Activated CD4-positive, alpha-beta T cell treated with anti-CD3 and anti-CD28 coated beads, Interleukin-2, Interleukin-4, amounts not matched to agents 100 ng/mL and 50 ng/mL, durations not matched to agents 16 hours and 8 hours (primary cell): ENCODE measurements around the gene CTTNBP2.

Source experiments
- DNase-seq: peaks from one replicate; pipeline ENCODE4 v3.0.0-alpha.2; 2020; ENCODE audit warnings: low spot score

Gene CTTNBP2

GRCh38 chr7:117871778-117872538 is 1.3 kb downstream of the CTTNBP2 start:
- no peak for DNase-seq

DNA sequence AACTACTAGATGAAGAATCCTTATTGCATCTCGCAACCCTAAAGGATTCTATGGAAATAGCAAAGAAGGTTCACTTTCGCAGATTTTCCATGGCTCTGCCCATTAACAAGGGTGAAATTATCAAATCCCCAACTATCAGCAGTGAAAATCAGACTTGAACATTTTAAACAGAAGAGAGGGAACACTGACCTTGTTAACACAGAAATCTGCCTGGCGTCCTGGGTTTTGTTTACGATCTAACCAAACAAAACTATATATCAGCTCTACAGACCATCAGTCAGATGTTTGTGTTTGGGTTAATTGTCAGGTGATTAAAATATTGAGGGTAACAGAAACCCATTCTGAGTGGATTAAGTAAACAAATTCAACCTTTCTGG is 1.9 kb downstream of the CTTNBP2 start:
- no peak for DNase-seq

GRCh38 chr7:117870448-117871130 is 2.7 kb downstream of the CTTNBP2 start:
- no peak for DNase-seq

DNA sequence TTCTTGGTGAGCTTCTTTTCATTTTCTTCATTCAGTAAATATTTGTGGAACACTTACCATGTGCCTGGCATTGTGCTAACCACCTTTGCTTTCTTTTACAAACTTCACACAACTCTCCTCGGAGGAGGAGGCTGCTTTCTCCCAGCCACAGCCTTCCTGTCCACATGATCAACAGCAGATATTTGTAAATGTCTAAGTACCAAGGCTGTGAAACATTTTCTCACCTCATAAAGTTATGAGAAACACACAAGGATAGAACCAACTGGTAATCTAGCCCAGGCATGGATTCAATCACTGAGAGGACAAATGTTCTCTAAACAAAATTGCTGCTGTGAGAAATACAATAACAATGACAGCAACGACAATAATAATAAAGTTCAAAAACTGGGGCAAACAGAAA is 3.9 kb downstream of the CTTNBP2 start:
- no peak for DNase-seq

DNA sequence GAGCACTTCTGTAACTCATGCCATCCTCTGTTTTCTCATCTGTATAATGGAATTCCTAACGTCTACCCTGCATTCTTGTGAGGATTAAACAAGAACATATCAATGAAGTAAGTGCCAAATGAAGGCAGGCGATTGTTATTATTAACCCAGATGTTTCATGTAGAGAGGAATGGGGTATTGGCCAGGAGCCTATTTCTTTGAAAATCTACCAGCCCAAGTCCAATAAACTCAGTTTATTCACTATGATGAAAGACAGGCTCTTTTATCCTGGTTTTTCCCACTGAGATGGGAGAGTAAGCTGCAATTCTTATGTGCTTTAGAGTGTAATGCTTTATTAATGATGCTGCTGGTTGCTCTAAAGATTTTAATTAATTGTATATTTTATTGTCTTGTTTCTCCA is 9.6 kb downstream of the CTTNBP2 start:
- no peak for DNase-seq

- DNase-seq, result no peak
Measured at GRCh38 chr7:117862378-117862777, 10.9 kb downstream of the CTTNBP2 start.

- no peak for DNase-seq
Measured at GRCh38 chr7:117859246-117859812, 13.9 kb downstream of the CTTNBP2 start.

DNA sequence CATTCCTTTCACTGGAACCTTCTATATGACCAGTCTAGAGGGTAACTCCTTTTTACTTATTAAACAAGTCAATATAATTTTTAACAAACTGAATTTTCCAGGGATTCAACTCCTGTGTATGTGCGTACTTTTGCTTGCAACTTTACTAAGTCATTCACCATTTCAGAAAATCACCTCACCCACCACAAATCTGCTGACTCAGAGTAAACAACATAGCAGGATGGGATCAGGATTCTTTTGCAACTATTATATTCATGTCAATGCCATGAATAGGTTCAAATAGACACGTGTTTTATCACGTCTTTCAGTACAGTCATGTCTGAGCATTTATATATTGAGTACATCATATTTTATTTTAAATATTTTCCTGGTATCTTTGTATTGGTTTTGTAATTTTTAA is 14.5 kb downstream of the CTTNBP2 start:
- DNase-seq, result no peak

- DNase-seq, result no peak
Measured at GRCh38 chr7:117857718-117858117, 15.5 kb downstream of the CTTNBP2 start.

DNA sequence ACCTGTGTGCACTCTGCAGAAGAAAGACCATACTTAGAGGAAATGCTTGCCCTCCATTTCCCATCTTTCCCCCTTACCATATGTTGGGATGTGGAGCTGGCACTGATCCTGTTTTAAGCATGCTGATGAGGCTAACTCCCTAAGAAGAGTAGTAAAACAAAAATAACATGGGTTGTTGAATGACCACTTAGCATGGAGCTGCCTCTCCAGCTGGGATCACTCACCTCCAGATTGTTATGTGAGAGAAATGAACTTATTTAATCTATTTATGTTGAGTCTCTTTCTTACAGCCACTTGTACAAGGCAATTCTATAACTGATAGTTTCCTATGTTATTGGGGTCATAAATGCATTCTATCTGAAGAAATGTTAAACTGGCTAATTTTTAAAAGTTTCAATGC is 17.0 kb downstream of the CTTNBP2 start:
- DNase-seq, result no peak

DNA sequence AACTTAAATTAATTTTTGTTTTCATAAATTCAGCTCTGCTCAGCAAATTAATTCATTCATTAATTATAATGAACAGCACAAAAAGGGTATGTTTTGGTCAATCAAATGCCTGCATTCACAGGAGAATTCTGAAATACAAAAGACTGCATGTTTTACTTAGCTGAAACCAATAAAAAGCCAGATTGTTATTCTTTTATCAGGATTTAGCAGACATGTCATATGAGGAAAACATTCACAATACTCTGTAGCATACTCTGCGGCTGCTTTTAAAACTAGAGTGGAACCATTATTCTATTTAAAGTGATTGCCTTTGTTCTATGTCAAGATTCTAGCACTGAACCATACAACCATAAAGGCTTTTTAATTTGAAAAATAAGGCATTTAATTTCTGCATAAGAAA is 19.1 kb downstream of the CTTNBP2 start:
- no peak for DNase-seq

- DNase-seq, result no peak
Measured at GRCh38 chr7:117848941-117849340, 24.3 kb downstream of the CTTNBP2 start.

- DNase-seq, result no peak
Measured at GRCh38 chr7:117844678-117845077, 28.6 kb downstream of the CTTNBP2 start.

GRCh38 chr7:117841611-117842010 is 31.6 kb downstream of the CTTNBP2 start:
- DNase-seq, result no peak

DNA sequence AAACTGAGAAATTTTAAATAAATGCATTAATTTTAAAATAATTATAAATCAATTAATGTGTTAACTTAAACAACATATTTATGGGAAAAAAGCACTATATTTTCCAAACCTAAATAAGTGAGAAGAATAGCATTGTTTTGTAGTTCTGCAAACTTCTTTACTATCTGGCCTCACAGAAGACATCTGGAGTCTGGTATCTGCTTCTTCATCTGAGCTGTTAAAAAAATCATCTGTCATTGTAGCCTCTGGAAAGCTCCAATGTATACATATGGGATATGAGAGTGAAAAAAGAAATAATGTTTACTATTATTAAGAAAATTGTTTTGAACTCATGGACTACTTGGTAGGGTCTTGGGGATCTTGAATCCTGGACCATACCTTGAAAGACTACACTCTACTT is 32.2 kb downstream of the CTTNBP2 start:
- no peak for DNase-seq

DNA sequence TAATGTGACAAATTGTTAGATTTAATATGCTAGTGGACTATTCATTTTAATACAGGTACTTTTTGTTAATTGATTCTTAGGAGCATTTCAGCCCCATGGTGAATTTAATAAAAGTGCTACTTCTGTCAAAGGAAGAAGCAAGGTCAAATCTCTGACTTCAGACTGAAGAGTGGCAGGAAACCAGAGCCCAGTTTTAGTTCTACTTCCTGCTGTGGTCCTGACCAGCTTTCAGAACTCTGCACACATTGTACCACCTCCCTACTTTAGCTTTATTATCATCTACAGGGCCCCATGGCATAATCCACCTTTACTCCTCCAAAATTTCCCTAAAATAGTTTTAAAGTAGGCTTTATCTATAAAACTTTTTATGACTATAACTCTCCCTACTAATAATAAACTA is 33.7 kb downstream of the CTTNBP2 start:
- no peak for DNase-seq

DNA sequence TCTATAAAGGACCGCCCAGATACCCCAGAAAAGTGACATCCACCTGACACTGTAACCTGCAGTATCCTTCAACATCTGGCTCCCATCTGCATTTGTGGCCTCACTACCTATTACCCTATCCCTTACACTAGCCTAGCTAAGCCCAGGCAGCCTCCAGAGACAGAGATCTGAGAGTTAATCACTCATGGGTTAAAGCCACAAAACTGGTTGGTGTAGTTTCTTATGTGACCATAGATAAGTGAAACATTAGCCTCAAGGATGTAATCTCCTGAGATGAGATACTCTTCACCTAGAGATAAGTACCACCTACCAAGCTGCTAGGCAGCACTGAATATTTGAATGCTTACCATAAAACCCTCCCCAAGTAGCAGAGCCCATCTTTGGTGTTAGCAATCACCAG is 35.4 kb downstream of the CTTNBP2 start:
- DNase-seq, result no peak

DNA sequence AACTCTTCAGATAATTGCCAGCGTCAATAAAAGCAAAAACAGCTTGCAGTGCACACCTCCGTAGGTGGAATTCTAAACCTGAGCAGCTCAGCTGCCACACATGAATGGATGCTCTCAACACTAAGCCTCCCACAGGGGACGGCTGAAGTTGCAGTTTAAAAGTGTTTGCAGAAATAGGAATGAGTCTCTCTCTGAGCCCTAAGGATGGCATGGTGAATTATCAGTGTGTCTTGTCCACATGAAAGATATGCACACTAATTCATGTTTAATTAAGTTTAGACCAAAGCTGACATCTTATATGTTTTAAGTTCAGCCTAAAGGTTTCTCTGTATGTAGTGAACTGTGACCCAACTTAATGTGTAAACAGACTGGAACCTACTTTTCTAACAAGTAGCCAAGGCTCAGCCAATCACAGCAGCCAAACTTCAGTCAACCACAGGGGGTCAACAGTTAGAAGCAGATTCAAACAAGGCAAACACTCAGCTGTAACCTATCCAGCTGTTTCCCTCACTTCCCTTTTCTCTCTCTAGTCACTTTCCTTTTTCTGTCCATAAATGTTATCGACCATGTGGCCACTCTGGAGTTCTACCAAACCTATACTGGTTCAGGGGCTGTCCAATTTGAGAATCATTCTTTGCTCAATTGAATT is 38.1 kb downstream of the CTTNBP2 start:
- DNase-seq, result no peak

DNA sequence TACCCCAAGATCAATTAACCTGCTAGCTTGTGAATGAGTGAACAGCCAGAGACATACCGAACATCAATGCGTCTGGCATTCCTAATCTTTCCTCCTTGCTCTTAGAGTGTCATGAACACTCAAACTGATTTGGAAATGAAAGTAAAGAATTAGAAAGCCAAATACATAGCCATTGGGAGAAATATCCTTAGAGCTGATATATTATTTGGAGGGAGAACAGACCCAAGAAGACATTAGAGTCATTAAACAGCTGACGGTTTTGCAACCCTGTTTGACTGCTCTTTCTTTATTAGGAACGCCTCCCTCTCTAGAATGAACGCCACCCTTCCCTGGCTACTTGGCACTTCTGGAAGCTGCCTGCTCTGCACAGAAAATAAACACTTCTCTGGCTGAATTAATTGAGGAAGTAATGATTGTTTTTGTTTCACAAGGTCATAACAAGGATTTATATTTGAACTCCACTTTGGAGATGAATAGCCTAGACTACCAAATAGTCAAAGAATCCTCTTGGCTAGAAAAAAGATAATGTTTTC is 42.8 kb downstream of the CTTNBP2 start:
- no peak for DNase-seq

- no peak for DNase-seq
Measured at GRCh38 chr7:117829450-117830117, 43.7 kb downstream of the CTTNBP2 start.

DNA sequence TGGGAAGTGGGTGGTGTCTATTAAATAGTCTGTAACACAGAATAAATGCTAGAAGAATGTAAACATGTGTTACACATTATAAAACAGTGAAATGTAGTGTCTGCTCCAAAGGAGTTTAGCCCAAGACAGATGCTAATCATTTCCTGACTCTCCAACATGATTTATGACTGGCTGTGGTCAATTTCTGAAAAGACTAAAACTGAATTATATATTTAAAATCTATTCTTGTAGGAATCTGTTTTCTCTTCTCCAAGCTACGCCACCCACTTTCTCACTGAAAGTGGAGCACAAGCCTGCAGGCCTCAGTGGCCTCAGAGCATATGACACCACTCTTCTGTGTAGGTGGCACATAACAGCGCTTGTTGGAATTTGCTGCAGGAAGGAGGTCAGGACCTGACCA is 44.4 kb downstream of the CTTNBP2 start:
- DNase-seq, result no peak

DNA sequence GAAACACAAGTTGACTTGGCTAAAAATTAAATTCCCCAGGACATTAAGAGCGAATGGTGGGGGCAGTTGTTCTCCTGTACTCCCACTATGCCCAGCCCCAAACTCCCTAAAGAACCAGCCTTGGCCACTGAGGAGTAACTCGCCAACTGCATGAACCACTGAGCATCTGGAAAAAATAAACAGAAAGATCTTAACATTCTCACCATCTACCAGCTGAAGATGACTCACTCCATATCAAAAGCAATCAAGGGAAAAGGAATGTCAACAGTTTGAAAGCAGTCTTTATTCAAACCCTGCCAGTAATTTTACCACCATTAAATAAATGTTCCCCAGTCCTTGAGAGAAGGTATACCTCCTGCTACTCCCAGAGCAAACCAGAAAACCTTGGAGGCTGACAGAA is 45.4 kb downstream of the CTTNBP2 start:
- no peak for DNase-seq
